HepG2 (cell line): Measurements from ENCODE around the gene KHDC1. TPM values are rescaled to one million over a fixed set of nuclear protein-coding genes. Genes with fewer than 3 reads are reported as not detected.

ENCODE experiments used
- ATAC-seq: fragments of 200-7000 bp; cut with Tn5 transposase; 3 replicates; pipeline ENCODE4 v1.9.1; 2020; ENCODE audit warnings: mild to moderate bottlenecking, moderate library complexity
- BruUV-seq: library from RNA; stranded (reverse); fragments of 400-500 nt; replicated peaks from 2 replicates; lab custom pipeline; 2021; lab: Mats Ljungman, UMichigan
- CTCF ChIA-PET: fragments of 300-600 bp; formaldehyde crosslinking; extraction: SDS; loops from one replicate; lab custom pipeline; 2021; ENCODE audit warnings: low total read pairs, inconsistent platforms, low intra/inter-chr PET ratio; lab: Yijun Ruan, JAX
- POLR2A ChIA-PET: fragments of 350-600 bp; sonication (Branson Sonifier 250); formaldehyde crosslinking; loops from one replicate; lab custom pipeline; 2020; ENCODE audit warnings: antibody characterized with exemption, inconsistent platforms; lab: Yijun Ruan, JAX
- DNase-seq: peaks from one replicate; pipeline ENCODE4 v3.0.0-alpha.2; 2015; ENCODE audit warnings: low spot score
- FAIRE-seq: peaks from 3 replicates; lab custom pipeline; 2011; peaks lifted over from hg19 to GRCh38; lab: Jason Lieb, UNC
- H2AFZ ChIP-seq: one replicate; pipeline ENCODE4 v1.6.1; 2011; ENCODE audit warnings: low read length, inconsistent platforms
- H3K27ac ChIP-seq: fragments of 300-600 bp; 3 replicates; pipeline ENCODE4 v1.8.0; 2011; ENCODE audit warnings: mixed run types, mild to moderate bottlenecking, mixed read lengths, low read length, inconsistent platforms; ENCODE audit not compliant: insufficient read depth; ENCODE audit errors: extremely low read length
- H3K27me3 ChIP-seq, 2 experiments: fragments of 200-600 bp in 1 of 2; 2 replicates in 1 of 2; 3 replicates in 1 of 2; pipeline versions ENCODE4 v1.6.0 to v1.8.0; 2011; ENCODE audit warnings: low read length in 2 of 2, mild to moderate bottlenecking in 2 of 2, moderate library complexity in 2 of 2, inconsistent platforms in 1 of 2; ENCODE audit not compliant: insufficient read depth in 2 of 2, control insufficient read depth in 1 of 2
- H3K36me3 ChIP-seq, 2 experiments: fragments of 200-600 bp in 1 of 2; replicated peaks in 1 of 2; 2 replicates in 1 of 2; 3 replicates in 1 of 2; pipeline versions ENCODE4 v1.5.1 to v1.8.0; 2011; ENCODE audit warnings: low read length in 2 of 2, inconsistent platforms in 1 of 2; ENCODE audit not compliant: insufficient read depth in 2 of 2, control insufficient read depth in 1 of 2
- H3K4me1 ChIP-seq: 2 replicates; pipeline ENCODE4 v1.5.1; 2012; ENCODE audit warnings: low read length, inconsistent platforms; ENCODE audit not compliant: insufficient read depth
- H3K4me2 ChIP-seq: 2 replicates; pipeline ENCODE4 v1.6.0; 2011; ENCODE audit warnings: low read depth, low read length, inconsistent platforms
- H3K4me3 ChIP-seq, 3 experiments: fragments of 200-600 bp in 1 of 3; sonication (generic), shearing (Covaris generic) in 1 of 3; replicated peaks in 1 of 3; 2 replicates each; pipeline ENCODE4 v1.5.1; 2011 to 2016; ENCODE audit warnings: low read length in 3 of 3, inconsistent platforms in 2 of 3, low read depth in 2 of 3, mild to moderate bottlenecking in 2 of 3, control low read depth in 1 of 3, mixed read lengths in 1 of 3; ENCODE audit not compliant: insufficient read depth in 1 of 3
- H3K79me2 ChIP-seq: one replicate; pipeline ENCODE4 v1.6.1; 2011; ENCODE audit warnings: low read length, inconsistent platforms; ENCODE audit not compliant: insufficient read depth
- H3K9ac ChIP-seq: 2 replicates; pipeline ENCODE4 v1.6.0; 2011; ENCODE audit warnings: mild to moderate bottlenecking, low read depth, low read length, inconsistent platforms; ENCODE audit not compliant: insufficient read depth
- H3K9me3 ChIP-seq: 2 replicates; pipeline ENCODE4 v1.5.1; 2012; ENCODE audit warnings: mild to moderate bottlenecking, low read length
- H4K20me1 ChIP-seq: 2 replicates; pipeline ENCODE4 v1.6.0; 2011; ENCODE audit warnings: inconsistent platforms, mild to moderate bottlenecking, low read length, moderate library complexity; ENCODE audit not compliant: insufficient read depth
- DNMT3B ChIP-seq: conservative IDR thresholded peaks from 2 replicates; pipeline ENCODE4 v1.6.1; 2016; ENCODE audit warnings: missing biosample characterization, control low read depth
- MED8 ChIP-seq: sonication (generic); formaldehyde crosslinking; IDR thresholded peaks from 2 replicates; pipeline ENCODE4 v1.8.1; 2023; ENCODE audit warnings: mild to moderate bottlenecking, missing genetic modification reagents; ENCODE audit not compliant: insufficient replicate concordance
- RCOR2 ChIP-seq: IDR thresholded peaks from 2 replicates; pipeline ENCODE4 v1.6.1; 2016; ENCODE audit warnings: missing biosample characterization, missing genetic modification reagents
- SMC3 ChIP-seq: IDR thresholded peaks from 2 replicates; pipeline ENCODE4 v1.6.1; 2011; ENCODE audit warnings: low read length, improper control_type of control experiment
- STAG1 ChIP-seq: sonication (generic); formaldehyde crosslinking; IDR thresholded peaks from 2 replicates; pipeline ENCODE4 v1.4.0; 2020; ENCODE audit warnings: missing genetic modification reagents
- WGBS: methylation state at CpG from one replicate; pipeline ENCODE4 v1.1.6; 2017; ENCODE audit warnings: low lambda C conversion rate; 5-methylcytosine and 5-hydroxymethylcytosine counted together
- in situ Hi-C: cut with HindIII; loops from 2 replicates; pipeline ENCODE4 v1.10.0; 2017; ENCODE audit warnings: low pct_unique_long_range_greater_than_20kb; ENCODE audit not compliant: extremely low pct_ligation_motif_present
- intact Hi-C: fragments of 100-400 bp; cut with micrococcal nuclease; formaldehyde crosslinking; loops from one replicate; pipeline ENCODE4 v1.10.0; 2022; ENCODE audit not compliant: unreplicated experiment
- polyA plus RNA-seq, 8 experiments: library from polyadenylated mRNA; depleted of rRNA in 3 of 8; stranded (reverse) in 7 of 8; unstranded in 1 of 8; fragments of >200 nt; fragmentation: Illumina TruSeq in 4 of 8; extraction: Trizol in 4 of 8; gene quantifications; 2 replicates each; pipeline versions ENCODE4 v1.2.1 to v1.2.3, GENCODE V29; 2011 to 2016; ENCODE audit warnings: low read depth in 4 of 8, missing spikeins in 1 of 8, mixed read lengths in 1 of 8; ENCODE audit not compliant: insufficient read depth in 1 of 8
- total RNA-seq, 5 experiments: library from RNA; depleted of rRNA; stranded (reverse); fragments of >200 nt; fragmentation: Illumina TruSeq; extraction: Trizol; gene quantifications; 2 replicates each; pipeline ENCODE4 v1.2.3, GENCODE V29; 2016; ENCODE audit warnings: low read depth in 1 of 5
- TF ChIP-seq, protein P1 (sequence below): sonication (generic); formaldehyde crosslinking; IDR thresholded peaks from 2 replicates; pipeline ENCODE4 v1.5.0; 2020; ENCODE audit warnings: mild to moderate bottlenecking, missing genetic modification reagents, moderate library complexity

KHDC1 gene
- total and polyA plus RNA-seq, 2 of the 13 experiments (the other 11 are each of a cell fraction or from before 2014, with no cell fraction given): not detected

DNA sequence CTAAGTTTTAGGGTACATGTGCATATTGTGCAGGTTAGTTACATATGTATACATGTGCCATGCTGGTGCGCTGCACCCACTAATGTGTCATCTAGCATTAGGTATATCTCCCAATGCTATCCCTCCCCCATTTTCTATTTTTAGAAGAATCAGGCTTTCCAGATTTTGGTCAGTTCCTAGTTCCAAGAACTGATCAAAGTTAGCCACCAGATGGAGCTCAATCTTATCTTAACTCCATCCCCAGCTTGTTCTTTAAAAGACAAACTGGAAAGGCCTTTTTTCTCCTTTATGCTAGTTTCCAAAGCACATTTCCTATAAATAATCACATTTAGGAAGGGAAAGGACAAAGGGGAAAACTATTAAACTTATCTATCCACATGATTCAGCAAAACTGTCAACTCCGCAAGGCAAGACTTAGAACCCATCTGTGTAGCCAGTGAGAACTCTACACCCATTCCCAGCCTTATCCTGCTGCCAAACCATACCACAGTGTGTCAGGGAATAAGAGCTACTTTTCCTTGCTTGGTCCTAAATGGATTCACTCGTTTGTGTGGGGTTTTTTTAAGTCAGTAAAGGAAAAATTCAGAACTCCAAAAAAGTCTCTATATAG is 22.8 kb upstream of the KHDC1 start:
- ChIA-PET CTCF (interaction anchor here (1.2 to 1.5 kb wide), 2 partner anchors 41 to 103 kb away, joined by 5 to 9 read pairs; no protein-coding TSS in a partner anchor), POLR2A (no interaction called here)
- peak; percentile 78 for ATAC-seq
- 33% methylated on average over 3 of the region's 3 CpGs for WGBS
- Histone ChIP-seq H3K4me3 (no peak overlapping the region), H4K20me1 (no peaks in the 10 kb centered on the region), H3K9ac (no peak overlapping the region), H3K27ac (no peak overlapping the region), H3K27me3 (peaks cover 0 to 4% of the 10 kb centered on the region in 2 experiments; a peak in 2 of 5 replicates), H2AFZ (no peak overlapping the region), H3K79me2 (no peaks in the 10 kb centered on the region), H3K4me1 (no peaks in the 10 kb centered on the region), H3K9me3 (no peaks in the 10 kb centered on the region)
- BruUV-seq: no TSS peak
- in situ Hi-C loops: loop anchor here (5.0 kb wide), 1 partner anchor 42 kb away; no protein-coding TSS in a partner anchor
- intact Hi-C loops: loop anchor here (1.0 to 5.0 kb wide), 3 partner anchors 41 to 367 kb away; partner anchors contain the start of gene SLC17A5
- peak; percentile 62 for FAIRE-seq
- DNase-seq: peak; percentile 25
- TF ChIP-seq STAG1 (CRISPR knock-in tag): peak; percentile 31; the same call in 1 of the 2 replicates
- no peak for TF ChIP-seq DNMT3B (CRISPR knock-in tag)
- TF ChIP-seq MED8 (CRISPR knock-in tag): no peak
- peak; percentile 44; the same call in 1 of the 2 replicates for TF ChIP-seq SMC3
- no peak for TF ChIP-seq RCOR2 (CRISPR knock-in tag)
- TF ChIP-seq, protein P1, sequence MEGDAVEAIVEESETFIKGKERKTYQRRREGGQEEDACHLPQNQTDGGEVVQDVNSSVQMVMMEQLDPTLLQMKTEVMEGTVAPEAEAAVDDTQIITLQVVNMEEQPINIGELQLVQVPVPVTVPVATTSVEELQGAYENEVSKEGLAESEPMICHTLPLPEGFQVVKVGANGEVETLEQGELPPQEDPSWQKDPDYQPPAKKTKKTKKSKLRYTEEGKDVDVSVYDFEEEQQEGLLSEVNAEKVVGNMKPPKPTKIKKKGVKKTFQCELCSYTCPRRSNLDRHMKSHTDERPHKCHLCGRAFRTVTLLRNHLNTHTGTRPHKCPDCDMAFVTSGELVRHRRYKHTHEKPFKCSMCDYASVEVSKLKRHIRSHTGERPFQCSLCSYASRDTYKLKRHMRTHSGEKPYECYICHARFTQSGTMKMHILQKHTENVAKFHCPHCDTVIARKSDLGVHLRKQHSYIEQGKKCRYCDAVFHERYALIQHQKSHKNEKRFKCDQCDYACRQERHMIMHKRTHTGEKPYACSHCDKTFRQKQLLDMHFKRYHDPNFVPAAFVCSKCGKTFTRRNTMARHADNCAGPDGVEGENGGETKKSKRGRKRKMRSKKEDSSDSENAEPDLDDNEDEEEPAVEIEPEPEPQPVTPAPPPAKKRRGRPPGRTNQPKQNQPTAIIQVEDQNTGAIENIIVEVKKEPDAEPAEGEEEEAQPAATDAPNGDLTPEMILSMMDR (CRISPR knock-in tag): peak; percentile 49
- TF ChIP-seq, all 625 proteins: peak for 3
- Histone ChIP-seq H3K4me2 (no peak overlapping the region), H3K36me3 (no peaks in the 10 kb centered on the region)
